H1 (cell line): ENCODE results near the gene ACACA. TPM values are rescaled to one million over a fixed set of nuclear protein-coding genes. Genes with fewer than 3 reads are reported as not detected.

Experiments used
- BCL11A ChIP-seq, 2 experiments: IDR thresholded peaks; one replicate each; pipeline ENCODE4 v1.6.1; 2011; ENCODE audit warnings: low read depth in 2 of 2, low read length in 2 of 2, mild to moderate bottlenecking in 2 of 2
- HDAC6 ChIP-seq: IDR thresholded peaks from one replicate; pipeline ENCODE4 v1.7.1; 2012; ENCODE audit warnings: low read depth, mild to moderate bottlenecking, inconsistent platforms, low read length, moderate library complexity
- KDM5A ChIP-seq: fragments of 200-600 bp; IDR thresholded peaks from 2 replicates; pipeline ENCODE4 v1.7.1; 2012; ENCODE audit warnings: mild to moderate bottlenecking, low read length, inconsistent platforms, mixed read lengths
- RNF2 ChIP-seq: fragments of 200-900, 300-1000 bp; sonication (generic); IDR thresholded peaks from 2 replicates; pipeline ENCODE4 v1.7.1; 2016; ENCODE audit warnings: borderline replicate concordance, low read depth, mild to moderate bottlenecking, antibody characterized with exemption, low read length; ENCODE audit not compliant: poor library complexity, severe bottlenecking; ENCODE audit errors: missing control alignments
- SP1 ChIP-seq: IDR thresholded peaks from 2 replicates; pipeline ENCODE4 v1.6.1; 2011; ENCODE audit warnings: low read depth, low read length
- TCF12 ChIP-seq: IDR thresholded peaks from 2 replicates; pipeline ENCODE4 v1.6.1; 2011; ENCODE audit warnings: low read depth, mild to moderate bottlenecking, low read length
- ZNF274 ChIP-seq: IDR thresholded peaks from 2 replicates; pipeline ENCODE4 v1.7.0; 2012; ENCODE audit warnings: low read length, borderline replicate concordance; ENCODE audit errors: extremely low read depth
- polyA plus RNA-seq, 7 experiments: library from polyadenylated mRNA; depleted of rRNA in 3 of 7; stranded (reverse) in 5 of 7; unstranded in 2 of 7; fragments of >200 nt in 5 of 7; fragments of 200-250 nt in 2 of 7; gene quantifications; 1 replicate in 5 of 7; 2 replicates in 1 of 7; 4 replicates in 1 of 7; pipeline versions ENCODE4 v1.2.1 to v1.2.3, GENCODE V29; 2011 to 2013; ENCODE audit warnings: missing spikeins in 2 of 7, mixed read lengths in 2 of 7
- total RNA-seq: library from RNA; stranded (reverse); fragmentation: NEBNext Ultra II Directional; extraction: Animal tissue kit (Norgen Biotek cat#: 25700); gene quantifications from 2 replicates; pipeline ENCODE4 v1.2.1, GENCODE V29; 2021

The ACACA gene
- total and polyA plus RNA-seq, 2 of the 8 experiments (the other 6 are each of a cell fraction or from before 2014, with no cell fraction given) = 74.0 to 160 TPM

DNA sequence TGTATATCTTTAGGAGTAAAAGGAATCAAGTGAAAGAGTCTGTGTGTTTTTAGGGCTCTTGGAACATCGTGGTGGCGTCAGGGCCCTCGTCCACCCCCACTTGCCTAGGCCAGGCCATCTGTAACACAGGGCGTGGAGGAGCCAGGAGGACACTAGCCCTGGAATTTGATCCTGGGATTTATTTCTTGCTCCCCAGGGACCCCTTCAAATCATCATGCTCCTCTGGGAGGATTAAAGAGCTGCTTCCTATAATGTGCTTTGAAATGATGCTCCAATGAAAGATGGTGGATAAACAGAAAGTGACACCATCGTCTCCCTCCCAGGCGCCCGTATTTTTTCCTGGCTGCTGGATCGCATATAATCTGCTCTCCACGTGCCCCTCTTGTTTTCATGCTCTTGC, 344.6 kb downstream of the ACACA start (continued):
- TF ChIP-seq KDM5A = no peak
- no peak for TF ChIP-seq BCL11A (IDR thresholded peaks at IDR 0.05; ENCODE audit: low read depth in 2 of 2, low read length in 2 of 2)
- no peak for TF ChIP-seq RNF2
- TF ChIP-seq ZNF274 = no peak
- no peak for TF ChIP-seq SP1
- no peak for TF ChIP-seq TCF12
- no peak for TF ChIP-seq HDAC6
